ENCODE measurements around the gene TCF19.
"Not testable (repeated sequence)": the region's sequence is repeated elsewhere in the genome, so short reads cannot be mapped to it uniquely, and the experiment has no call there.

TCF19 gene

GRCh38 chr6:31158863-31159855, 770 bp downstream of the TCF19 start:
- no peaks in the 10 kb centered on the region for H3K27me3 ChIP-seq (ENCODE audit: insufficient read depth, poor library complexity, severe bottlenecking)
- H3K27ac ChIP-seq (ENCODE audit: poor library complexity, severe bottlenecking): peak overlapping the region; percentile 62
- H3K9me3 ChIP-seq (ENCODE audit: severe bottlenecking): no peaks in the 10 kb centered on the region
- no peak for TF ChIP-seq CTCF (IDR thresholded peaks at IDR 0.05; ENCODE audit: poor library complexity, severe bottlenecking)
- peaks cover 50% of the 10 kb centered on the region for H3K36me3 ChIP-seq (ENCODE audit: low read depth)
- peak; percentile 38 for ATAC-seq (ENCODE audit: low read depth)
- peak overlapping the region; percentile 52 for H3K4me3 ChIP-seq (ENCODE audit: severe bottlenecking)
- peaks cover 3% of the 10 kb centered on the region for H3K4me1 ChIP-seq (ENCODE audit: insufficient read depth, poor library complexity, severe bottlenecking)
- DNase-seq (ENCODE audit: low spot score): no peak

- no peak overlapping the region for H3K27ac ChIP-seq (ENCODE audit: poor library complexity, severe bottlenecking)
- H3K9me3 ChIP-seq (ENCODE audit: severe bottlenecking): no peaks in the 10 kb centered on the region
- no peak for TF ChIP-seq CTCF (IDR thresholded peaks at IDR 0.05; ENCODE audit: poor library complexity, severe bottlenecking)
- H3K36me3 ChIP-seq (ENCODE audit: low read depth): peaks cover 33% of the 10 kb centered on the region
- peaks cover 3% of the 10 kb centered on the region for H3K4me1 ChIP-seq (ENCODE audit: insufficient read depth, poor library complexity, severe bottlenecking)
- DNase-seq (ENCODE audit: low spot score) (no peak), ATAC-seq (ENCODE audit: low read depth) (no peak)
- H3K27me3 ChIP-seq (ENCODE audit: insufficient read depth, poor library complexity, severe bottlenecking): no peaks in the 10 kb centered on the region
- no peak overlapping the region for H3K4me3 ChIP-seq (ENCODE audit: severe bottlenecking)
Observed at GRCh38 chr6:31161216-31162126, 3.1 kb downstream of the TCF19 start.

- H3K27ac ChIP-seq (ENCODE audit: poor library complexity, severe bottlenecking): no peak overlapping the region
- peaks cover 32% of the 10 kb centered on the region for H3K36me3 ChIP-seq (ENCODE audit: low read depth)
- H3K4me1 ChIP-seq (ENCODE audit: insufficient read depth, poor library complexity, severe bottlenecking): no peaks in the 10 kb centered on the region
- ATAC-seq (ENCODE audit: low read depth) (no peak), DNase-seq (ENCODE audit: low spot score) (no peak)
- H3K9me3 ChIP-seq (ENCODE audit: severe bottlenecking): no peaks in the 10 kb centered on the region
- no peak for TF ChIP-seq CTCF (IDR thresholded peaks at IDR 0.05; ENCODE audit: poor library complexity, severe bottlenecking)
- no peaks in the 10 kb centered on the region for H3K27me3 ChIP-seq (ENCODE audit: insufficient read depth, poor library complexity, severe bottlenecking)
- H3K4me3 ChIP-seq (ENCODE audit: severe bottlenecking): no peak overlapping the region
Observed at GRCh38 chr6:31162463-31163165, 4.2 kb downstream of the TCF19 start.

GRCh38 chr6:31163922-31164321, 5.5 kb downstream of the TCF19 start:
- H3K9me3 ChIP-seq (ENCODE audit: severe bottlenecking): no peaks in the 10 kb centered on the region
- ATAC-seq (ENCODE audit: low read depth) (no peak; the same call in 2 of the 3 replicates), DNase-seq (ENCODE audit: low spot score) (no peak)
- no peaks in the 10 kb centered on the region for H3K4me1 ChIP-seq (ENCODE audit: insufficient read depth, poor library complexity, severe bottlenecking)
- no peak for TF ChIP-seq CTCF (IDR thresholded peaks at IDR 0.05; ENCODE audit: poor library complexity, severe bottlenecking)
- no peak overlapping the region for H3K4me3 ChIP-seq (ENCODE audit: severe bottlenecking)
- no peaks in the 10 kb centered on the region for H3K27me3 ChIP-seq (ENCODE audit: insufficient read depth, poor library complexity, severe bottlenecking)
- peaks cover 32% of the 10 kb centered on the region for H3K36me3 ChIP-seq (ENCODE audit: low read depth)
- no peak overlapping the region for H3K27ac ChIP-seq (ENCODE audit: poor library complexity, severe bottlenecking)

GRCh38 chr6:31164475-31165063, 6.2 kb downstream of the TCF19 start:
- H3K36me3 ChIP-seq (ENCODE audit: low read depth): peaks cover 31% of the 10 kb centered on the region
- not testable (repeated sequence) for DNase-seq (ENCODE audit: low spot score); H3K9me3 ChIP-seq (ENCODE audit: severe bottlenecking); ATAC-seq (ENCODE audit: low read depth); H3K4me1 ChIP-seq (ENCODE audit: insufficient read depth, poor library complexity, severe bottlenecking); H3K27ac ChIP-seq (ENCODE audit: poor library complexity, severe bottlenecking); H3K4me3 ChIP-seq (ENCODE audit: severe bottlenecking); H3K27me3 ChIP-seq (ENCODE audit: insufficient read depth, poor library complexity, severe bottlenecking)

- ATAC-seq (ENCODE audit: low read depth): not testable (repeated sequence)
Observed at GRCh38 chr6:31165064-31165832, 6.9 kb downstream of the TCF19 start.

More at GRCh38 chr6:31165064-31165832, 6.9 kb downstream of the TCF19 start:
- H3K4me1 ChIP-seq (ENCODE audit: insufficient read depth, poor library complexity, severe bottlenecking); H3K9me3 ChIP-seq (ENCODE audit: severe bottlenecking); DNase-seq (ENCODE audit: low spot score); H3K4me3 ChIP-seq (ENCODE audit: severe bottlenecking); H3K27me3 ChIP-seq (ENCODE audit: insufficient read depth, poor library complexity, severe bottlenecking); H3K27ac ChIP-seq (ENCODE audit: poor library complexity, severe bottlenecking): not testable (repeated sequence)
- H3K36me3 ChIP-seq (ENCODE audit: low read depth): peaks cover 24% of the 10 kb centered on the region
